ENCODE data around the gene ZNF724. TPM values are rescaled to one million over a fixed set of nuclear protein-coding genes. Genes with fewer than 3 reads are reported as not detected.

Gene ZNF724
- total and polyA plus RNA-seq, 2 of the 13 experiments (the other 11 are each of a cell fraction or from before 2014, with no cell fraction given) = 1.5 to 15.0 TPM

DNA sequence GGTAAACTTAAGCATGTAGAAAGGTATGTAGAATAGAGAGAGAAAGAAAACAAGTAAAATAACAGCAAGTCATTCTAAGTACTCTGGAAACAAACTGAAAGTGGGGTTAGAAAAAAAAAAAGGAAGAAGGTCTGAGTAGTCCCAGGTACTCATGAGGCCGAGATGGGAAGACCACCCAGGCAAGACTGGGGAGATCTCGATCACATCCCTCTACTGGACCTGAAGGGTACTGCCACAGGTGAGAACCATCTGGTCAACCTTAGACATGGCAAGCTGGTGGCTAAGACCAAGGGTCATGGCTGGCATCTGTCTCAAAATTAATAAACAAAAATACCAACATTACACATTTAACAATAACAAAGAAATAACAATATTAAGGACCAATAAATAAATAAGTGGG, 36.3 kb upstream of the ZNF724 start:
- intact Hi-C loops (cut with micrococcal nuclease; ENCODE audit: unreplicated experiment) = no loop called here
- Histone ChIP-seq H3K27ac (ENCODE audit: extremely low read length, insufficient read depth, low read length) (no peak overlapping the region), H3K79me2 (ENCODE audit: insufficient read depth, low read length) (no peaks in the 10 kb centered on the region), H3K27me3 (ENCODE audit: control insufficient read depth in 1 of 2, insufficient read depth in 2 of 2, low read length in 2 of 2) (no peaks in the 10 kb centered on the region), H3K4me3 (replicated peaks in 1 of 3; ENCODE audit: insufficient read depth in 1 of 3, low read depth in 2 of 3, low read length in 3 of 3) (no peak overlapping the region), H3K4me1 (ENCODE audit: insufficient read depth, low read length) (peaks cover 27% of the 10 kb centered on the region), H3K9ac (ENCODE audit: insufficient read depth, low read depth, low read length) (no peak overlapping the region), H3K36me3 (replicated peaks in 1 of 2; ENCODE audit: control insufficient read depth in 1 of 2, insufficient read depth in 2 of 2, low read length in 2 of 2) (no peaks in the 10 kb centered on the region), H4K20me1 (ENCODE audit: insufficient read depth, low read length) (no peaks in the 10 kb centered on the region), H2AFZ (ENCODE audit: low read length) (no peak overlapping the region), H3K9me3 (ENCODE audit: low read length) (peaks cover 18% of the 10 kb centered on the region), H3K4me2 (ENCODE audit: low read depth, low read length) (no peak overlapping the region)
- WGBS (ENCODE audit: low lambda C conversion rate) = 0% methylated on average over 2 of the region's 2 CpGs
- FAIRE-seq (no peak), ATAC-seq (peak; percentile 49; the same call in 2 of the 3 replicates), DNase-seq (ENCODE audit: low spot score) (no peak)
- no TSS peak for BruUV-seq (replicated peaks)
- CTCF ChIA-PET (ENCODE audit: low intra/inter-chr PET ratio, low total read pairs) = no interaction called here
- in situ Hi-C loops (cut with HindIII; ENCODE audit: extremely low pct_ligation_motif_present, low pct_unique_long_range_greater_than_20kb) = no loop called here
- TF ChIP-seq, protein P1, sequence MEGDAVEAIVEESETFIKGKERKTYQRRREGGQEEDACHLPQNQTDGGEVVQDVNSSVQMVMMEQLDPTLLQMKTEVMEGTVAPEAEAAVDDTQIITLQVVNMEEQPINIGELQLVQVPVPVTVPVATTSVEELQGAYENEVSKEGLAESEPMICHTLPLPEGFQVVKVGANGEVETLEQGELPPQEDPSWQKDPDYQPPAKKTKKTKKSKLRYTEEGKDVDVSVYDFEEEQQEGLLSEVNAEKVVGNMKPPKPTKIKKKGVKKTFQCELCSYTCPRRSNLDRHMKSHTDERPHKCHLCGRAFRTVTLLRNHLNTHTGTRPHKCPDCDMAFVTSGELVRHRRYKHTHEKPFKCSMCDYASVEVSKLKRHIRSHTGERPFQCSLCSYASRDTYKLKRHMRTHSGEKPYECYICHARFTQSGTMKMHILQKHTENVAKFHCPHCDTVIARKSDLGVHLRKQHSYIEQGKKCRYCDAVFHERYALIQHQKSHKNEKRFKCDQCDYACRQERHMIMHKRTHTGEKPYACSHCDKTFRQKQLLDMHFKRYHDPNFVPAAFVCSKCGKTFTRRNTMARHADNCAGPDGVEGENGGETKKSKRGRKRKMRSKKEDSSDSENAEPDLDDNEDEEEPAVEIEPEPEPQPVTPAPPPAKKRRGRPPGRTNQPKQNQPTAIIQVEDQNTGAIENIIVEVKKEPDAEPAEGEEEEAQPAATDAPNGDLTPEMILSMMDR (CRISPR knock-in tag; IDR thresholded peaks at IDR 0.05) = peak; percentile 35
- TF ChIP-seq STAG1 (CRISPR knock-in tag; IDR thresholded peaks at IDR 0.05) (peak; percentile 23; the same call in 1 of the 2 replicates), PCBP1 (IDR thresholded peaks at IDR 0.05; ENCODE audit: borderline replicate concordance, low read depth, low read length) (no peak), ZNF644 (CRISPR knock-in tag; IDR thresholded peaks at IDR 0.05; ENCODE audit: low read depth) (0 out of 2 replicates have a peak, but pooled peaks have one; percentile 38)
- POLR2A ChIA-PET = no interaction called here

DNA sequence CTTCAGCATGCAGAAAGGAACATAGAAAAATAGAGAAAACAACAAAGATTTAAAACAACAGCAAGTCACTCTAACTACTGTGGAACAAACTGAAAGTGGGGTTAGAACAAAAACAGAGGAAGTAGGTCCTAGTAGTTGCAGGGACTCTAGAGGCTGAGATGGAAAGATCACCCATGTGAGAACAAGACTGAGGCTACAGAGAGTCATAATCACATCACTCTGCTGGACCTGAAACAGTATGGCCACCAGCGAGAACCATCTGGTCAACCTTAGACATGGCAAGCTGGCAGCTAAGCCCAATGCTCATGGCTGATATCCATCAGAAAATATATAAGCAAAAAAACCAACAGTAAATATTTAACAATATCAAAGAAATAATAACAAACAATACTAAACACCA, 35.8 kb upstream of the ZNF724 start:
- no peak overlapping the region for H2AFZ ChIP-seq (ENCODE audit: low read length)
- no TSS peak for BruUV-seq (replicated peaks)
- no peaks in the 10 kb centered on the region for H3K36me3 ChIP-seq (replicated peaks in 1 of 2; ENCODE audit: control insufficient read depth in 1 of 2, insufficient read depth in 2 of 2, low read length in 2 of 2)
- no peaks in the 10 kb centered on the region for H3K79me2 ChIP-seq (ENCODE audit: insufficient read depth, low read length)
- ChIA-PET POLR2A (no interaction called here), CTCF (ENCODE audit: low intra/inter-chr PET ratio, low total read pairs) (no interaction called here)
- DNase-seq (ENCODE audit: low spot score) (no peak), FAIRE-seq (no peak), ATAC-seq (0 out of 3 replicates have a peak, but pooled peaks have one; percentile 23)
- WGBS (ENCODE audit: low lambda C conversion rate) = 6% methylated on average over 1 of the region's 1 CpG
- H3K4me3 ChIP-seq (replicated peaks in 1 of 3; ENCODE audit: insufficient read depth in 1 of 3, low read depth in 2 of 3, low read length in 3 of 3) = no peak overlapping the region
- in situ Hi-C loops (cut with HindIII; ENCODE audit: extremely low pct_ligation_motif_present, low pct_unique_long_range_greater_than_20kb) (no loop called here), intact Hi-C loops (cut with micrococcal nuclease; ENCODE audit: unreplicated experiment) (no loop called here)
- peaks cover 16% of the 10 kb centered on the region for H3K9me3 ChIP-seq (ENCODE audit: low read length)
- H3K9ac ChIP-seq (ENCODE audit: insufficient read depth, low read depth, low read length) = no peak overlapping the region
- no peaks in the 10 kb centered on the region for H4K20me1 ChIP-seq (ENCODE audit: insufficient read depth, low read length)
- peaks cover 33% of the 10 kb centered on the region for H3K4me1 ChIP-seq (ENCODE audit: insufficient read depth, low read length)
- no peak overlapping the region for H3K4me2 ChIP-seq (ENCODE audit: low read depth, low read length)
- no peaks in the 10 kb centered on the region for H3K27me3 ChIP-seq (ENCODE audit: control insufficient read depth in 1 of 2, insufficient read depth in 2 of 2, low read length in 2 of 2)
- H3K27ac ChIP-seq (ENCODE audit: extremely low read length, insufficient read depth, low read length) = no peak overlapping the region
- TF ChIP-seq ZNF552 (CRISPR knock-in tag; IDR thresholded peaks at IDR 0.05; ENCODE audit: borderline replicate concordance) = no peak
- TF ChIP-seq SOX5 (CRISPR knock-in tag; IDR thresholded peaks at IDR 0.05; ENCODE audit: borderline replicate concordance) = no peak
- TF ChIP-seq ZSCAN21 (CRISPR knock-in tag; IDR thresholded peaks at IDR 0.05; ENCODE audit: borderline replicate concordance) = no peak
- TF ChIP-seq HDAC1 (CRISPR knock-in tag; IDR thresholded peaks at IDR 0.05) = no peak
- no peak for TF ChIP-seq ZNF7 (CRISPR knock-in tag; IDR thresholded peaks at IDR 0.05)
- no peak for TF ChIP-seq ZNF878 (CRISPR knock-in tag; IDR thresholded peaks at IDR 0.05)
- TF ChIP-seq REXO4 (CRISPR knock-in tag; IDR thresholded peaks at IDR 0.05; ENCODE audit: borderline replicate concordance) = no peak
